ENCODE data around the gene OR6A2.

OR6A2 gene

DNA sequence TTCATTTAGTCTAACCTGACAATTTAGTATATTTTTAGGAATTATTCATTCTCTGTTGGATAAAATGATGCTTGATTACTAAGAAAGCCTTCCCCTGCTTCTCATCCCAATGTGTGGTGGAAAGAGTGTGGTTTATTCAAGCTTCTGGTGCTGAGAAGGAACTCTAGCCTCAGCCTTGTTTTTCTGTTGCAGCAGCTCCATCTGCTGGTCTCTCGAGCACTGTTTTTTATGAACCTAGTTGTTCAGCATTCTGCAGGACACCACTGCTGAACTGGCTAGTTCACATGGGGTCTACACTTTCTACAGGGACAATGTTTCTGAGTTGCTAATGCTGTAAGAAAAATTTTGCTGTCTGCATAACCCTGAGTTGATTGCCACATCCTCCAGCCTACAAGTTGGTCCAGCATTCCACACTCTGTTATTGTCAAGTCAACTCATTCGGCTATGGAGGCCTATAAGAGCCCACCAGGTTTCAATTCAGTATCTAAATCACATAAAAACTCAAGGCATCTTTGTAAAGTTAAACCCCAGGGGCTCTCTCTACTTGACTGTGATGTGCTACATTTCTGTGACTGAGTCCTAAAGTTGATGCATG, 42.0 kb downstream of the OR6A2 start:
- DNase-seq (ENCODE audit: low read depth in 2 of 2): peak; percentile 34

DNA sequence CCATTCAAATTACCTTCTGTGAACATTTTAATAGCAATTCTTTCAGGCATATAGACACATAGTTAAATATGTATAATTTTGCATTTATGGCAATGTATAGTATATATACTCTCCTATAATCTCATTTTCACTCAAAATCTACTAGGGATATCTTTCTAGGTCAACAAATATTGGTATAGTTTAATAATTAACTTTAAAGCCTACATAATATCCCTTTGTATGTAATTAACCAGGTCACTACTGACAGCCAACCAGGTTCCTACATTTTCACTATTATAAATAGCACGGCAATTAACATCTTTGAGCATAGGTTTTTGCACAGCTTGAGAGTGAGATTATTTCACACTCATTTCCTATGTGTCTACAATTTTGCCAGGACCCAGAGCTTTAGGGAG, 43.5 kb downstream of the OR6A2 start:
- no peak for DNase-seq (ENCODE audit: low read depth in 2 of 2)

DNA sequence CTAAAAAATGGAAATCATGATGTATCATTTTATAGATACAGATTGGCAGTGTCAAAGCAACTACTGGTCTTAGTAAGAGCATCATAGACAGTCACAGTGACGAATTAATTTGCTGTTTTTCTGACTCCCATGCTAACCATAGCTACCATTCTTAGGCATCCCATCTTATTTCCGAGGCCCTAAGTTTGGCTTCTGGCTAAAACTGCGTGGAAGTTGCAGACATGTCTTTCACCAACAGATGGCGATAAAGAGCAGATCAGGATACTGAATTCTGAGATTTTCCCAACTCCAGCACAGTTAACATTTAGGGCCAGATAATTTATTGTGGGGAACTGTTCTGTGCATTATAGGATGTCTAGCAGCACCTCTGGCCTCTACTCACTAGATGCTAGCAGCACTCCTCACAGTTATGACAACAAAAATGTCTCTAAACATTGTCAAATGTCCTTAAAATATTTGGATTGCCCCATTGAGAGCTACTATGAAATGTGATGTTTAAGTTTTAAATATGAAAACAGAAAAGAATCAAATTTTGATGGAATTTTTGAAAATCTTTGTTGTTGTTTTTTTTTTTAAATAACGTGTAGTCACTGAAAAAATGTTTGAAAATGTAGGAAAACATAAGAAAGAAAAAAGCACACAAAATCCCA, 44.1 kb downstream of the OR6A2 start:
- DNase-seq (ENCODE audit: low read depth in 2 of 2): no peak

DNA sequence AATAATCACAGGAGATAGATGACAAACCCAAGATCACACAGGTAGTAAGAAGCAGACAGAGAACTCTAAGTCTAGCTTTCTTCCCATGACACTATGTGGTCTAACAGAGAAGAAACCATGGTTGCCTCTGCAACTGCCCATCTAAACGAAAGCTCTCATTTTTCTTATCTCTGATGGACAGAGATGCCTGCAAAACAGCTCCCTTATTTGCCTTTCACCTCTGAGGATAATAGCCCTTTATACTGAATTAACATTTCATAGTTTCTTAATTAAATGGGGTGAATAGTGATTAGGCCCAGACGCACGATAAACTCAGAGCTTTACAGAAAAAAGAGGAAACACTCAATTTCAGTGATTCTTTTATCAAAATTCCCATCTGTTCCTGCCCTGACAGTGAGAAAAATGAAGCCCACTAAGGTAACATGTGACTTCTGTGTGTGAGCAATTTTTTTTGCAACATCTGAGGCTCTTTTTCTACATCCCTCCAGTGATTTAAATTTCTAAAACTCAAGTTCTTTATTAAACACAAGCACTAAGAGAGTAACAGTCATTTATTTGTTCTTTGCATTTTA, 52.3 kb downstream of the OR6A2 start:
- no peak for DNase-seq (ENCODE audit: low read depth in 2 of 2)

DNA sequence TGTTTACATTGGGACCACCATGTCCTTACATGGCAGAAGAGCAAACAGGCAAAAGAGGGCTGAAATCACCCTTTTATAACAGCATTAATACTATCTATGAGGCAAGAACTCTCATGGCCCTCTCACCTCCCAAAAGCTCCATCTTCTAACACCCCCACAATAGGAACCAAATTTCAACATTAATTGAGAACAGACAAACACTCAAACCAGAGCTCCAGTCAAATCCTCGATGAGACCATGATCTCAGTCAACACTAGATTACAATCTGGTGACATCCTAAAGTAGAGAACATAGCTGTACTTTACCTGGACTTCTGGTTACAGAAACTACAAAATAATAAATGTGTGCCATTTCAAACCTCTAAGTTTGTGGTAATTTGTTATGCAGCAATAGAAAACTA, 52.9 kb downstream of the OR6A2 start:
- no peak for DNase-seq (ENCODE audit: low read depth in 2 of 2)

DNA sequence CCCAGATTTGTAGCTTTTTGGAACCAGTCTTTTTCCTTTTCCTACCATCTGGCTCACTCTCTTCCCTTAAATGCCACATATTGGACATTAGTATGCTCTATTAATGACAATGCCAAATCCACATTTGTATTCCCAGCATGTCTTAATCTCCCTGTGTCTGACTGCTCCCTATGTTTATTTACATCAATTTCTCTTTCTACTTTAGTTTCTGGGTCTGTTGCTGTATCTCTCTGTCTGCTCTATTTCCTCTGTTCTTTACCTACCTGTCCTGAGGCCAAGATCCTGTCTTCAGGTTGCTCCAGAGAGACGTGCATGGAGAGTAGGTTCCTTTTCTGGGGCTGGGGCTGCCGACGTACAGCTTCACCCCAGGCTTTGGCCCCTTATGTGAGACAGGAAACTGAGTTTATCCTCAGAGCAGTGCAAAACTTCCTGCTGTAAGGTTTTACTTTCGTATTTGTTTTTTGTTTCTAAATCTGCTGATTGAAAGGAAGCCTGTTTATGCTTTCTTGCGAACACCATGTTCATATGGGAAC, 53.3 kb downstream of the OR6A2 start:
- DNase-seq (ENCODE audit: low read depth in 2 of 2): no peak

DNA sequence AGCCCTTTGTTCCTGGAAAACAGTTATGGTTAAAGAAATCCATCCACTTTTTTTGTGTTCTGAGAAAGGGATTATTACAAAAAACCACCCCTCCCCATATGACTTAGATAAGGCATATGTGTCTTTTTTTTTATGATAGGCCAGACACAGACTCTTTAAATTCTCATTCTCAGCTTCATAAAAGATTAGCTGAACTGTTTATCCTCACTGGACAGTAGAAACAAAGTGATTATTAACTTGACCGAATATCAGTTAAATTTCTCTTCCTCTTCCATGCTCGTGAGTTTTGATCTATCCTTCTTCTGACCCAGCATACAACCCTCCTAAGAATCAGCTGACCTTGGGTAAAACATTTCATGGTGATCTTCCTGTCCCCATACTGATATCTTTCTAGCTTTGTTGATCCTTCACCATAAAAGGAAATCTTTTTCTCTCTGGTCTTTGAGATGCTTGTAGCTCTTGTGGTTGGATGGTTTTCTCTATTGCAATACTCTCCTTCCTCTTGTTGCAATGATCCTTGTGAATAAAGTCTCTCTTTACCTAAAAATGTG, 53.9 kb downstream of the OR6A2 start:
- DNase-seq (ENCODE audit: low read depth in 2 of 2): no peak

DNA sequence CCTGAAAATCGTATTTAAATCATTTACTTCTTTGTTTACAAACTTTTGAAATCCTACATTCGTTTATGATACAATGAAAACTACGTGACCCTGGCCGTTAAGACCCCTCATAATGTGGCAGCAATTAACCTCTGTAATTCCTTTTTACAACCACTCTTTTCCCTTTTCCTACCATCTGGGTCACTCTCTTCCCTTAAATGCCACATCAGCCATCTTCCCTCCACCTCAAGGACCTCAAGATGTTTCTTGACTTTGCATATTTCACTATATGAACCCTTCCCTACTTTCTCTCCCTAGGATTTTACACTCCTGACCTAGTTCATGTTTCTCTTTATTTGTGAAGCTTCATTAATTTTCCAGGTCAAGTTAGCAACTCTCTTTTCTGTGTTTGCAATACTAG, 54.5 kb downstream of the OR6A2 start:
- DNase-seq (ENCODE audit: low read depth in 2 of 2): no peak

DNA sequence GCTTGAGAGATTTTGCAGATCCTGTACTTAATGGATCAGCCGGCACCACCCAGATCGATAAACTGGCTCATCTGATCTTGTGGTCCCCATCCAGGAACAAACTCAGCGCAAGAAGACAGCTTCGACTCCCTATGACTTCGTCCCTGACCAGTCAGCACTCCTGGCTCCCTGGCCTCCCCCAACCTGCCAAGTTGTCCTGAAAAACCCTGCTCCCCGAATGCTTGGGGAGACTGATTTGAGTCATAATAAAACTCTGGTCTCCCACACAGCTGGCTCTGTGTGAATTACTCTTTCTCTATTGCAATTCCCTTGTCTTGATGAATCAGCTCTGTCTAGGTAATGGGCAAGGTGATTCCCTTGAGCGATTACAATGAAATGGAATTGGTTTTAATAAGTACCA, 57.2 kb downstream of the OR6A2 start:
- DNase-seq (ENCODE audit: low read depth in 2 of 2): no peak

All from stimulated activated CD4-positive, alpha-beta T cell treated with anti-CD3 and anti-CD28 coated beads, Interleukin-1b, Interleukin-23, amount 100 ng/mL, for 1 hour (primary cell).